Choroid plexus epithelial cell (primary cell): ENCODE results near the gene TMEM45B.
"Not testable (repeated sequence)": the region's sequence is repeated elsewhere in the genome, so short reads cannot be mapped to it uniquely, and the experiment has no call there.

Experiments
- DNase-seq: peaks from one replicate; pipeline ENCODE4 v3.0.0-alpha.2; 2010; ENCODE audit warnings: low read depth
- H3K4me3 ChIP-seq: 2 replicates; pipeline ENCODE4 v1.5.1; 2011; ENCODE audit warnings: low read depth, mild to moderate bottlenecking, control low read depth, low read length, moderate library complexity
- CTCF ChIP-seq: conservative IDR thresholded peaks from 2 replicates; pipeline ENCODE4 v1.5.1; 2011; ENCODE audit warnings: low read depth, mild to moderate bottlenecking, control low read depth, inconsistent platforms, low read length, moderate library complexity

Gene TMEM45B

GRCh38 chr11:129815596-129816461, at the start of gene TMEM45B:
TMEM45B (plus strand) TSS chr11:129815848; CDS start chr11:129852483, 36,635 bp downstream.
- TF ChIP-seq CTCF = no peak
- DNase-seq = peak; percentile 3
- H3K4me3 ChIP-seq = no peak within 1 kb of the TSS

GRCh38 chr11:129766898-129767604, 48.6 kb upstream of the TMEM45B start:
- H3K4me3 ChIP-seq = no peak overlapping the region
- TF ChIP-seq CTCF = peak; percentile 87
- peak; percentile 58 for DNase-seq

DNA sequence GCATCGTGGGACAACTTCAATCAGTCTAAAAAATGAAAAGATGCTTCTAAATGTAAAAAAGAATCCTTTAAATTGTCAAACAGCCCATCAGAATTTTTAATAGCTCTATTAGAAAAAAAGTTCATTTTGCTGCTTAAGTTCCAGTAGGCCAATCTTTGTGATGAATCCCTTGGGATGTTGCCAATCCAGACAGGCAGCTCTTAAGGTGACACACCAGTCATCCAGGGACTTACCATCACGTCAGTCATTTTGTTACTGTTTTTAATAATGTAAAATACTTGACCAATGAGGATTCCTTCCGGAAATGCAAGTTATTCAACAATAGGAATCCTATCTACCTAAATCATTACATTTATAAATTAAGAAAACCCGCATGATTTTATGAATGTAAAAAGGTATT, 47.8 kb upstream of the TMEM45B start:
- H3K4me3 ChIP-seq = no peak overlapping the region
- DNase-seq = no peak
- no peak for TF ChIP-seq CTCF

GRCh38 chr11:129768356-129768755, 47.3 kb upstream of the TMEM45B start:
- no peak for TF ChIP-seq CTCF
- DNase-seq = peak; percentile 34

GRCh38 chr11:129769059-129769458, 46.6 kb upstream of the TMEM45B start:
- no peak for TF ChIP-seq CTCF
- H3K4me3 ChIP-seq = no peak overlapping the region
- no peak for DNase-seq

More at GRCh38 chr11:129768356-129768755, 47.3 kb upstream of the TMEM45B start:
- H3K4me3 ChIP-seq = no peak overlapping the region

GRCh38 chr11:129770993-129771392, 44.7 kb upstream of the TMEM45B start:
- DNase-seq = no peak
- no peak overlapping the region for H3K4me3 ChIP-seq
- TF ChIP-seq CTCF = no peak

GRCh38 chr11:129771456-129771855, 44.2 kb upstream of the TMEM45B start:
- not testable (repeated sequence) for DNase-seq, H3K4me3 ChIP-seq
